ENCODE data around the gene APBB1.
"Not testable (repeated sequence)": the region's sequence is repeated elsewhere in the genome, so short reads cannot be mapped to it uniquely, and the experiment has no call there.

Gene APBB1

DNA sequence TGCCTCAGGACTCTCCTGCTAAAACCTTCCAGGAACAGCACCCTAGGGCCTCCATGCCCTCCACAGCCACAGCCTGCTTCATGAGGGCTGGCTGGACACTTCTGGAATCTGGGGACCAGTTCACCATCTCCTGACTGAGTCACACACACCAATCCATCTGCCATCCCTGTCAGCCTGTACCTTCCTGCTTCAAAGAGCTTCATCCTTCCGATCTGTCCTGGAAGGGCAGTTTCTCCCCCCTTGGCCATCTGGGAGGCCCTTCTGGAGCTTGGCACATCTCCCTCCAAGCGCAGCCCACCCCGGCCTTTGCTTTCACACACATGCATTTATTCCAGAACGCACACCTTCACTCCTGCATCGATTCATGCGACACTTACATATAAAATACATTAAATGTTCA is 13.0 kb downstream of the APBB1 start:
- Mint-ChIP-seq H3K36me3 (ENCODE audit: low read depth) (peaks cover 40% of the 10 kb centered on the region), H3K4me3 (no peak overlapping the region), H3K9me3 (no peaks in the 10 kb centered on the region), H3K27ac (no peak overlapping the region), H3K27me3 (ENCODE audit: low read depth) (no peaks in the 10 kb centered on the region), H3K4me1 (ENCODE audit: low read depth) (peaks cover 53% of the 10 kb centered on the region)
- DNase-seq (ENCODE audit: low spot score) = no peak

DNA sequence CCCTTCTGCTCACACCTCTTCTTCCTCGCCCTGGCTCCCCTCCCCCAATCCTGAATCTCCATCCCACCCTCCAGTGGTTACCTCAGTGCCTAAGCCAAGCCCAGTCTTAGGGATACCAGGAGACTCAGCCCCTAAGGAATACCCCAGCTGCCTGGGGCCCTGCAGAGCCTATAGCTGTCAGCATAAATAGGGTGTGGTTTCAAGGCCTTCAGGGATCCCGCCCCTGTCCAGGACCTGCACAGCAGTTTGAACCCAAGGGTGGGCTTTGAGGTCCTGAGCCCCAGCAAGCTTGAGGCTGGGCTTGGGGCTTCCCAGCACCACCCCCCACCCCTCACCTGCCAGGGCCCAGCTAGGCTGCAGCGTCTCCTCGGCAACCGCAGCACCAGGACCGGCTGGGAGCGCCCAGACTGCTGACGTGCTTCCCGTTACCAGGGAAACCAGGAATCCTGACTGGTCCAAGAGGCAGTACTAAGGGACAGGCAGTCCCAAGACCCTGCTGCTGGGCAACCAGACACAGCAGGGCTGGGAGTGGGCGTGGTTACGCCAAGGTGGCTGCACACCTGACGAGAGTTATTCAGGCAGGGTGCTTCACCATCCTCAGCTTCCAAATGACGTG is 13.7 kb downstream of the APBB1 start:
- H3K27ac Mint-ChIP-seq = no peak overlapping the region
- no peak overlapping the region for H3K4me3 Mint-ChIP-seq
- no peaks in the 10 kb centered on the region for H3K9me3 Mint-ChIP-seq
- no peak for DNase-seq (ENCODE audit: low spot score)
- peaks cover 40% of the 10 kb centered on the region for H3K36me3 Mint-ChIP-seq (ENCODE audit: low read depth)
- no peaks in the 10 kb centered on the region for H3K27me3 Mint-ChIP-seq (ENCODE audit: low read depth)
- peaks cover 57% of the 10 kb centered on the region for H3K4me1 Mint-ChIP-seq (ENCODE audit: low read depth)

DNA sequence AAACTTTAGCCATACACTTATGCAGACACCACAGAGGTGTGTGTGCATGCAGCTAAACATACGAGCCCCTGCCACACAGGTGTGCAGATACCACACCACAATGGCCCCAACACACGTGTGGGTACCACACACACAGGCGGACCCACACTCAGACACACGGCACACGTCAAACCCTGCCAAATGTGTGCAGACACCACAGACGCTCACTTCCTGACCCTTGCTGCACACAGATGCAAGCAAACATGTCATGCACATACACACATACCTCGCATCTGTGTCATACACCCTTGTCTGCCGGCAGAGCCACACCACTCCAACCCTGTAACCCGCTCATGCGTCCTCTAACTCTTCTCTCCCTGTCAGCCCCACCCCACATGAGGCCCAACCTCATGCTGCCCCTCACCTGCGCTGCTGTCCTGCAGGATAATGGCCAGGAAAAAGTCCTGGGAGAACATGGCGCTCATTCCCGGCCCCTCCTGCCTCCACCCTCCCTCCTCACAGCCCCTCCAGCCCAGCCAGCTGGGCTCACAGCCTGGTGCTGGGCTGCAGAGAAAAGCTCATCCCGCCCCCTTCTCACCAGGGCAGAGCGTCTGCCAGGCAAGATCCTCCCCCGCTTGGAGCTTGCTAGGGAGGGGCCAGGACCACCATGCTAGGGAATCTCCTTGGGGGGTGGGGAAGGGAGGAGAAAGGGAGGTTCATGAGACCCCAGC is 14.4 kb downstream of the APBB1 start:
- peaks cover 57% of the 10 kb centered on the region for H3K4me1 Mint-ChIP-seq (ENCODE audit: low read depth)
- H3K36me3 Mint-ChIP-seq (ENCODE audit: low read depth) = peaks cover 39% of the 10 kb centered on the region
- no peaks in the 10 kb centered on the region for H3K27me3 Mint-ChIP-seq (ENCODE audit: low read depth)
- H3K9me3 Mint-ChIP-seq = no peaks in the 10 kb centered on the region
- H3K27ac Mint-ChIP-seq = peak overlapping the region; percentile 71
- no peak for DNase-seq (ENCODE audit: low spot score)
- peak overlapping the region; percentile 60 for H3K4me3 Mint-ChIP-seq

DNA sequence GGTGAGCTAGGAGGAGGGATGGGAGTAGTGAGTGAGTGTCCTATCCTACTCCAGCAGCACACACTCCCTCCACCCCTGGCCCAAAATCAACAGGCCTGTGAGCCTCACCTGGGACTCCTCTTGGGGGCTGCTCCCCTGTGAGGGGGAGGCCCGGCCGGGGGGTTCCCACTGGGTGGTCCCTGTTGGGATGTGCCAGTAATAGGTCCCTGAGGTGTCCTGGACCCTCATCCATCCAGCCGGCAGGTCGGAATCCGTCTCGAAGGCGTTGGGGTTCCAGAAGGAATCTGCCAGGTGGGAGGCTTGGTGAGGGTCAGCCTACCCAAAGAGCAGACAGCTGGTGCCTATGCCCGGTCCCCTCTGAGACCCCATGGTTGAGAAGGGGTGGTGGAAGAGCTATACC is 15.4 kb downstream of the APBB1 start:
- H3K4me3 Mint-ChIP-seq = peak overlapping the region; percentile 87
- H3K4me1 Mint-ChIP-seq (ENCODE audit: low read depth) = peaks cover 63% of the 10 kb centered on the region
- no peaks in the 10 kb centered on the region for H3K9me3 Mint-ChIP-seq
- H3K36me3 Mint-ChIP-seq (ENCODE audit: low read depth) = peaks cover 42% of the 10 kb centered on the region
- DNase-seq (ENCODE audit: low spot score) = no peak
- peak overlapping the region; percentile 96 for H3K27ac Mint-ChIP-seq
- no peaks in the 10 kb centered on the region for H3K27me3 Mint-ChIP-seq (ENCODE audit: low read depth)

DNA sequence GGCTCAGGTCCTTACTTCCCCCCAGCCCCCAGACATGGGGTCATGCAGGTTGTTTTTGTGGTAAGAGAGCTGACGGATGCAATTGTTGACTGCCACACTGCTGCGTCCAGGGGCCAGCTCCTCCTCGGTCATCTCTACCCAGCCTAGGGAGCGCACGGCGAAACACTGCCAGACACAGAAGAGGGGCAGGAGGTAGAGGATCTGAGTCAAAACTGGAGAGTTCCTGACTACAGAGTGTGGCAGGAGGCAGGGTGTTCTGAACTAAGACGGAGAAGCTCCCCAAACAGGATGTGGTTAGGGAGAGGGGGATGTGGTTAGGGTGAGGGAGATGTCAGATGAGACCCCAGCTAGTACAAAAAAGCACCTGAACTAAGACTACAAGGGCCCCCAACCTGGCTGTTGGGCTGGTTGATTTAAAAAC is 16.3 kb downstream of the APBB1 start:
- Mint-ChIP-seq H3K4me3 (peak overlapping the region; percentile 87), H3K36me3 (ENCODE audit: low read depth) (peaks cover 47% of the 10 kb centered on the region), H3K9me3 (no peaks in the 10 kb centered on the region), H3K27me3 (ENCODE audit: low read depth) (no peaks in the 10 kb centered on the region), H3K27ac (peak overlapping the region; percentile 96), H3K4me1 (ENCODE audit: low read depth) (peaks cover 60% of the 10 kb centered on the region)
- peak; percentile 78 for DNase-seq (ENCODE audit: low spot score)

DNA sequence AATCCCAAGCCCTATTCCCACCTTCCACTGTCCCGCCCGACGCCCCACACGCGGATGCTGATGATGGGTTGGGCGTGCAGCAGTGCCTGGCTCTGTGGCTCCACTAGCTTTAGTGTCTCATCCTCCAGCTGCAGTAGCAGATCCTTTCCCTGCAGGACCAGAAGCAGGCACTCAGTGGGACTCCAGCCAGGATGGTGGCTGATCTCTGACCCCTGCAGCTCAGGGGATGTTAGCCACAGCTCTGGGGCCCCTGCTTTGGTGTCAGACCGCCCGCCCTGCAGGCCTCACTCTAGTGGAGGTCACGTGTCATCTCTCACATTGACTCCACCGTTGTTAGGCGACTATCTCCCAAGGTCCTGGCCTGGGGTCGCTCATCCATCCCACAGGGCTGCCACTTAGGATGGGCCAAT is 16.8 kb downstream of the APBB1 start:
- DNase-seq (ENCODE audit: low spot score) = peak; percentile 42
- H3K27ac Mint-ChIP-seq = peak overlapping the region; percentile 96
- H3K36me3 Mint-ChIP-seq (ENCODE audit: low read depth) = peaks cover 48% of the 10 kb centered on the region
- no peaks in the 10 kb centered on the region for H3K9me3 Mint-ChIP-seq
- peaks cover 57% of the 10 kb centered on the region for H3K4me1 Mint-ChIP-seq (ENCODE audit: low read depth)
- H3K4me3 Mint-ChIP-seq = peak overlapping the region; percentile 87
- H3K27me3 Mint-ChIP-seq (ENCODE audit: low read depth) = no peaks in the 10 kb centered on the region

DNA sequence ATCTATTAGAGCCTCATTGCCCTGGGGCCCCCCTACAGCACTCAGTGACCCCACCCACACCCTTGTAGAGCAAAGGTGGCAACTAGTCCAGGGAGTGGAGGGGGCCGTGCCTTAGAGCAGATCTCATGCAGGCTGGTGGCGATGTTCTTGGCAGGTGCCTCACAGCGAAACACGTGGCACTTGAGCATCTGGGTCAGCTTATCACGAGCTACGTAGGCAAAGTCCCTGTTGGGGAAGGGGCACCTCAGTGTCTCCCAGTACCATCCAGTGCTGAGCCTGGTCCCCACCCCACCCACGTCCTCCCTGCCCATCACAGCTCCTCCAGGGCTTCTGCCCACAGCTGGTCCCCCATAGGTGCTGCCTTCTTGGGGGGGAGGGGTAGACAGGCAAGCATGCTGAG is 17.4 kb downstream of the APBB1 start:
- H3K27me3 Mint-ChIP-seq (ENCODE audit: low read depth) = no peaks in the 10 kb centered on the region
- H3K9me3 Mint-ChIP-seq = no peaks in the 10 kb centered on the region
- peak overlapping the region; percentile 96 for H3K27ac Mint-ChIP-seq
- H3K4me1 Mint-ChIP-seq (ENCODE audit: low read depth) = peaks cover 51% of the 10 kb centered on the region
- H3K36me3 Mint-ChIP-seq (ENCODE audit: low read depth) = peaks cover 51% of the 10 kb centered on the region
- no peak for DNase-seq (ENCODE audit: low spot score)
- peak overlapping the region; percentile 17 for H3K4me3 Mint-ChIP-seq

DNA sequence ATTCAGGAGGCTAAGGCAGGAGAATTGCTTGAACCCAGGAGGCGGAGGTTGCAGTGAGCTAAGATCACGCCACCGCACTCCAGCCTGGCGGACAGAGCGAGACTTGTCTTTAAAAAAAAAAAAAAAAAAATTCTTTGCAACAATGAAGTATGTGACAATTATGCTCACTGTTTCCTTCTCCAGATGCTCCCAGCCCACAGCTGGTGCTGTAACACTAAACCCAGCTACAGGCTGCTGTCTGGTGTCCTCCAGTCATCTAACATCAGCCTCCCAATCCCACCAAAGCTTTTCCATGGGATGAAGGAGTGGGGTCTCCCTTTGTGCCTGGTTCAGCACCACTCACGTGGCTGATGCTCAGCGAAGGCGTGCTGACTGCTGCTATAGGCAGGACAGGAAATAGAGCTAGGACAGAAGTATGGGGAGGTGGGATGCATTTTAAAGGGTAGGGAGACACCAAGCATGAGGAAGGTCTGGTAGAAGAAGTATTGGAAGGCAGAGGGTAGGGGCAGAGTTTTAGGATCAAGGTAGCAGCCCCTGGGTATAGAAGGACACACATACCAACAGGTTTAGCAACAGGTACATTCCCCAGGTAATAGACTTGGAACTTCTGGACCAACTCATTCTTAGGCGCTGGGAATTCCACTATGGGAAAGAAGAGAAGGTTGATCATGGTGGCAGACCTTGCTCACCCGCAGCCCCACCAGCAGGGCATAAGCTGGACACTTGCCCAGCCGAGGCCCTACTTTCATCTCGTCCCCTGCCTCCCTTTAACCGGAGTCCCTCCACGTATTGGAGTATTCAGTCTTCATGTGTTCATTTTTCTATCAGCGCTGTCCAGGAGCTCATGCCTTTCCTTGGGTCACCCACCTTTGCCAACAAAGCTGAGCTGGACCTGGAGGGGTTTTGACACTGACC is 18.2 kb downstream of the APBB1 start:
- Mint-ChIP-seq H3K4me1 (ENCODE audit: low read depth) (peaks cover 48% of the 10 kb centered on the region), H3K27me3 (ENCODE audit: low read depth) (no peaks in the 10 kb centered on the region), H3K27ac (peak overlapping the region; percentile 47), H3K9me3 (no peaks in the 10 kb centered on the region), H3K36me3 (ENCODE audit: low read depth) (peaks cover 52% of the 10 kb centered on the region), H3K4me3 (peak overlapping the region; percentile 17)
- DNase-seq (ENCODE audit: low spot score) = no peak

DNA sequence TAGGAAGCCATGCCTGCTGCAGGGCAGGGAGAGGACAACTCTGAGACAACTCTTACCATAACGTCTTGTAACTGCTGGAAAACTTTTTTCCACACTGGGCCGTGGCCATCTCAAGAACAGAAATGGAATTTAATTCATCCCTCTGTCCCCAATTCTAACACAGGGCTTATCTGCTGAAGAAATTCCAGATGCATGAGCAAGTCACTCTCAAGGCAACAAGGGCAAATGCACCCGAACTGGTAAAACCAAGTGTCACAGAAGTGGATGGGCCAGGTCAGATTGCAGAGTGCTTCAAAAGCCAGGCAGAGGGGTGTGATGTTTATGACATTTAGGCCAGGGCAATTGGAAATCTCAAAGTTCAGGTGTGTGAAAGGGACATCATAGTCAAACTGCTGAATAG is 21.3 kb downstream of the APBB1 start:
- H3K4me1 Mint-ChIP-seq (ENCODE audit: low read depth) = peaks cover 33% of the 10 kb centered on the region
- no peaks in the 10 kb centered on the region for H3K27me3 Mint-ChIP-seq (ENCODE audit: low read depth)
- no peak for DNase-seq (ENCODE audit: low spot score)
- no peak overlapping the region for H3K4me3 Mint-ChIP-seq
- peaks cover 66% of the 10 kb centered on the region for H3K36me3 Mint-ChIP-seq (ENCODE audit: low read depth)
- H3K27ac Mint-ChIP-seq = no peak overlapping the region
- H3K9me3 Mint-ChIP-seq = no peaks in the 10 kb centered on the region

DNA sequence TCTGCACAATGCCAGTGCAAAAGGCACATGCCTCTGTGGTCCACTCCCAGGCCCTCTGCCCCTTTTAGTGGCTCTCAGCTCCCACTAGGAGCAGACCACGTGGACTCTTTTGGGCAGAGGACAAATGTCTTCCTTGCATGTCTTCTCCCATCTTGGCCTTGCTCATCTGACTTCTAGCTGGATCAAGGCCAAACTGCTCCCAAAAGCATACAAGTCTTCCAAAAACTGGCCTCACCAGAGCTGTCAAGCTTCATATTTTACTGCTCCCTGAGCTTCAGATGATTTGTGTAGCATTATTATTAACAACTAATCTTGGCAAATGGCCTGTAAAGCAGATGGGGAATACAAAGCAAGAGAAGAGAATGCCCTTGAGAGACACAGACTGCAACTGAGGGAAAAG is 21.7 kb downstream of the APBB1 start:
- H3K4me3 Mint-ChIP-seq = no peak overlapping the region
- peaks cover 29% of the 10 kb centered on the region for H3K4me1 Mint-ChIP-seq (ENCODE audit: low read depth)
- no peaks in the 10 kb centered on the region for H3K27me3 Mint-ChIP-seq (ENCODE audit: low read depth)
- no peak for DNase-seq (ENCODE audit: low spot score)
- no peak overlapping the region for H3K27ac Mint-ChIP-seq
- peaks cover 65% of the 10 kb centered on the region for H3K36me3 Mint-ChIP-seq (ENCODE audit: low read depth)
- H3K9me3 Mint-ChIP-seq = no peaks in the 10 kb centered on the region

DNA sequence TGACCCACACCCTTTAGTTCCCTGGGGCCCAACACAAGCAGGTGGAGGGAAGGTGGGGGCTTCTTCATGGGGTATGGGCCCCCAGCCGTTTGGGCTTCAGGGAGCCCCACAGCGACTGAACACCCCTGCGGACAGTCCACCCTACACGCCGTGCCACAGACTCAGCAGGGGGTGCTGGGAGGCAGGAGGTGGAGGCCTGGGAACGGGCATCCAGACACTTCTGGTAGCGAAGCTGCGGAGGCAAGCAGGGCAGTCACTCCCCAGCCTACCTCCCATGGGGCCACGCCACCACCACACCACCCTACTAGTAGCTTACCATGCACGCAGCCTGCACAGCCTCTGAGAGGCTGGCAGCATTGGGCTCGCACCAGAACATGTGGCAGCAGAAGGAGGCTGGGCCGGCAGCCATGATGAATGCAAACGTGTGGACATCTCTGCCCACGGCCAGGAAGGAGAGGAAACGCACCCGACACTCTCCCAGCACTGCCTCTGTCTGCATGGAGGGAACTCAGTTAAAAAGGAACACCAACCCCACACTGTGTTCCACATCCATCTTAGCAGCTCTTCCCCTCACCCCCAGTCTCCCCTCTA is 23.3 kb downstream of the APBB1 start:
- no peak overlapping the region for H3K27ac Mint-ChIP-seq

DNA sequence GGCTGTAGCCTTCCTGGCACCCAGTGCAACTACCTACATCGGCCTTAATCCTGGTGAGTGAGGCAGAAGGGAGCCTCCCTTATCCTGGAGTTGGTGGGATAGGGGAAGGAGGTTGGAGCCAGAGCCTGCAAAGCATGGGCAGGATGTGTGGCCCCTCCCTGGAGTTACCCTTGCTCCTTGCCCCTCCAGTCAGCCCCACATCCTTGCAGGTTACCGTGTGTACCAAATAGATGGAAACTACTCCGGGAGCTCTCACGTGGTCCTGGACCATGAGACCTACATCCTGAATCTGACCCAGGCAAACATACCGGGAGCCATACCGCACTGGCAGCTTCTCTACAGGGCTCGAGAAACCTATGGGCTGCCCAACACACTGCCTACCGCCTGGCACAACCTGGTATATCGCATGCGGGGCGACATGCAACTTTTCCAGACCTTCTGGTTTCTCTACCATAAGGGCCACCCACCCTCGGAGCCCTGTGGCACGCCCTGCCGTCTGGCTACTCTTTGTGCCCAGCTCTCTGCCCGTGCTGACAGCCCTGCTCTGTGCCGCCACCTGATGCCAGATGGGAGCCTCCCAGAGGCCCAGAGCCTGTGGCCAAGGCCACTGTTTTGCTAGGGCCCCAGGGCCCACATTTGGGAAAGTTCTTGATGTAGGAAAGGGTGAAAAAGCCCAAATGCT is 24.8 kb downstream of the APBB1 start:
- peaks cover 30% of the 10 kb centered on the region for H3K4me1 Mint-ChIP-seq (ENCODE audit: low read depth)
- H3K27ac Mint-ChIP-seq = no peak overlapping the region
- peaks cover 56% of the 10 kb centered on the region for H3K36me3 Mint-ChIP-seq (ENCODE audit: low read depth)
- no peaks in the 10 kb centered on the region for H3K9me3 Mint-ChIP-seq
- H3K4me3 Mint-ChIP-seq = no peak overlapping the region
- DNase-seq (ENCODE audit: low spot score) = no peak
- H3K27me3 Mint-ChIP-seq (ENCODE audit: low read depth) = no peaks in the 10 kb centered on the region

More for the DNA sequence above, 23.3 kb downstream of the APBB1 start:
- Mint-ChIP-seq H3K27me3 (ENCODE audit: low read depth) (no peaks in the 10 kb centered on the region), H3K36me3 (ENCODE audit: low read depth) (peaks cover 65% of the 10 kb centered on the region), H3K9me3 (no peaks in the 10 kb centered on the region), H3K4me1 (ENCODE audit: low read depth) (peaks cover 26% of the 10 kb centered on the region), H3K4me3 (no peak overlapping the region)
- DNase-seq (ENCODE audit: low spot score) = no peak

DNA sequence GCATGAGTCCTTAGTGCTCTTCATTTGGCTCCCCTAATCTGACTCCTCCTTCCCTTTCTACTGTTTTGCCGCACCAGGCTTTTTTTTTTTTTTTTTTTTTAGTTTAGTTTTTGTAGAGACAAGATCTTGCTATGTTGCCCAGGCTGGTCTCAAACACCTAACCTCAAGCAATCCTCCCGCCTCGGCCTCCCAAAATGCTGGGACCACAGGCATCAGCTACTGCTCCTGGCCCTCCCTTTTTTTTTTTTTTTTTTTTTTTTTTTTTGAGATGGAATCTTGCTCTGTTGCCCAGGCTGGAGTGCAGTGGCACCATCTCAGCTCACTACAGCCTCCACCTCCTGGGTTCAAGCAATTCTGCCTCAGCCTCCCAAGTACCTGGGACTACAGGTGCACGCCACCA is 26.6 kb downstream of the APBB1 start:
- not testable (repeated sequence) for DNase-seq (ENCODE audit: low spot score); H3K9me3 Mint-ChIP-seq; H3K27ac Mint-ChIP-seq; H3K27me3 Mint-ChIP-seq (ENCODE audit: low read depth)
- H3K36me3 Mint-ChIP-seq (ENCODE audit: low read depth) = peaks cover 38% of the 10 kb centered on the region
- peak overlapping the region; percentile 88 for H3K4me3 Mint-ChIP-seq
- peaks cover 31% of the 10 kb centered on the region for H3K4me1 Mint-ChIP-seq (ENCODE audit: low read depth)

Measured in T-helper 2 cell treated with Interferon-gamma antibody and Interleukin-4, amounts not matched to agents 5 μg/mL and 100 μg/mL, for 36 hours (primary cell).